HCT116 (cell line): ENCODE measurements around the gene ABL2.

Experiments
- ATF3 ChIP-seq: IDR thresholded peaks from 2 replicates; pipeline ENCODE4 v1.6.1; 2012
- CBX3 ChIP-seq: IDR thresholded peaks from 2 replicates; pipeline ENCODE4 v1.6.1; 2012; ENCODE audit warnings: low read depth
- CEBPB ChIP-seq: IDR thresholded peaks from 2 replicates; pipeline ENCODE4 v1.6.1; 2012; ENCODE audit warnings: low read depth
- CTCF ChIP-seq, 3 experiments: fragments of 200-600 bp in 1 of 3; sonication (generic) in 1 of 3; IDR thresholded peaks in 2 of 3; conservative IDR thresholded peaks in 1 of 3; 2 replicates each; pipeline ENCODE4 v1.5.1; 2012 to 2017; ENCODE audit warnings: low read depth in 2 of 3, low read length in 2 of 3, antibody characterized with exemption in 1 of 3, borderline replicate concordance in 1 of 3, control low read depth in 1 of 3, mild to moderate bottlenecking in 1 of 3, mixed read lengths in 1 of 3, mixed run types in 1 of 3, moderate library complexity in 1 of 3; ENCODE audit not compliant: insufficient read depth in 1 of 3
- EZH2 ChIP-seq: fragments of 200-600 bp; sonication (generic); IDR thresholded peaks from 2 replicates; pipeline ENCODE4 v1.6.1; 2017; ENCODE audit warnings: antibody characterized with exemption, mixed run types
- POLR2A ChIP-seq: IDR thresholded peaks from 2 replicates; pipeline ENCODE4 v1.7.0; 2011; ENCODE audit warnings: borderline replicate concordance; ENCODE audit not compliant: insufficient read depth, insufficient read length; ENCODE audit errors: extremely low read depth
- POLR2AphosphoS5 ChIP-seq: IDR thresholded peaks from 2 replicates; pipeline ENCODE4 v1.6.1; 2011; ENCODE audit warnings: mild to moderate bottlenecking, low read depth, low read length, moderate library complexity
- RAD21 ChIP-seq: IDR thresholded peaks from 2 replicates; pipeline ENCODE4 v1.6.1; 2012; ENCODE audit warnings: low read depth, mild to moderate bottlenecking
- REST ChIP-seq: IDR thresholded peaks from 2 replicates; pipeline ENCODE4 v1.6.1; 2012; ENCODE audit warnings: low read depth
- SIN3A ChIP-seq: IDR thresholded peaks from 2 replicates; pipeline ENCODE4 v1.6.1; 2012; ENCODE audit warnings: low read depth
- SP1 ChIP-seq: IDR thresholded peaks from 2 replicates; pipeline ENCODE4 v1.6.1; 2012; ENCODE audit warnings: low read depth
- YY1 ChIP-seq: IDR thresholded peaks from 2 replicates; pipeline ENCODE4 v1.6.1; 2011; ENCODE audit warnings: low read length, low read depth, moderate library complexity, mild to moderate bottlenecking; ENCODE audit not compliant: insufficient replicate concordance; ENCODE audit errors: extremely low read depth
- ZBTB33 ChIP-seq: IDR thresholded peaks from 2 replicates; pipeline ENCODE4 v1.6.1; 2011; ENCODE audit warnings: mild to moderate bottlenecking, low read length, moderate library complexity; ENCODE audit not compliant: insufficient replicate concordance; ENCODE audit errors: extremely low read depth
- ZNF274 ChIP-seq: fragments of 200-500 bp; sonication (Bioruptor generic); IDR thresholded peaks from 2 replicates; pipeline ENCODE4 v1.6.1; 2014; ENCODE audit warnings: mild to moderate bottlenecking, low read depth, low read length, inconsistent platforms

- no peak for TF ChIP-seq CTCF (IDR thresholded peaks at IDR 0.05 in 2 of 3, conservative IDR thresholded peaks at IDR 0.05 in 1 of 3; ENCODE audit: borderline replicate concordance in 1 of 3, insufficient read depth in 1 of 3, low read depth in 2 of 3, low read length in 2 of 3)
- TF ChIP-seq SP1 = no peak
- no peak for TF ChIP-seq POLR2A
- no peak for TF ChIP-seq SIN3A
- TF ChIP-seq POLR2AphosphoS5 = no peak
- no peak for TF ChIP-seq ATF3
- no peak for TF ChIP-seq EZH2
- no peak for TF ChIP-seq CBX3
- no peak for TF ChIP-seq CEBPB
- no peak for TF ChIP-seq ZBTB33
- no peak for TF ChIP-seq RAD21
- TF ChIP-seq YY1 = no peak
- TF ChIP-seq ZNF274 = no peak
- no peak for TF ChIP-seq REST
Measured at GRCh38 chr1:179253286-179253972, 24.0 kb upstream of the ABL2 start.
